ENCODE measurements around the gene ASAP3. TPM values are rescaled to one million over a fixed set of nuclear protein-coding genes. Genes with fewer than 3 reads are reported as not detected.

ASAP3 gene
- total RNA-seq, 1 donor from 2014 or later, result 96.6 TPM

GRCh38 chr1:23400324-23401114 is 83.5 kb downstream of the ASAP3 start:
- peaks cover 4% of the 10 kb centered on the region for H3K27me3 Mint-ChIP-seq (ENCODE audit: low read depth)
- no peak for TF ChIP-seq CTCF (IDR thresholded peaks at IDR 0.05; ENCODE audit: unreplicated experiment)

GRCh38 chr1:23399229-23399628 is 84.8 kb downstream of the ASAP3 start:
- Mint-ChIP-seq H3K36me3 (peaks cover 2% of the 10 kb centered on the region), H3K4me3 (no peak overlapping the region), H3K9me3 (no peaks in the 10 kb centered on the region), H3K27me3 (ENCODE audit: low read depth) (peaks cover 4% of the 10 kb centered on the region), H3K4me1 (peaks cover 26% of the 10 kb centered on the region), H3K27ac (no peak overlapping the region)
- no peak for TF ChIP-seq CTCF (IDR thresholded peaks at IDR 0.05; ENCODE audit: unreplicated experiment)
- no peak for DNase-seq (ENCODE audit: low spot score in 2 of 2, unreplicated experiment in 2 of 2)

More at GRCh38 chr1:23400324-23401114, 83.5 kb downstream of the ASAP3 start:
- DNase-seq (ENCODE audit: low spot score in 2 of 2, unreplicated experiment in 2 of 2), result no peak
- no peak overlapping the region for H3K27ac Mint-ChIP-seq
- H3K4me1 Mint-ChIP-seq, result peaks cover 20% of the 10 kb centered on the region
- H3K36me3 Mint-ChIP-seq, result peaks cover 2% of the 10 kb centered on the region
- H3K9me3 Mint-ChIP-seq, result no peaks in the 10 kb centered on the region
- no peak overlapping the region for H3K4me3 Mint-ChIP-seq

GRCh38 chr1:23397908-23398307 is 86.1 kb downstream of the ASAP3 start:
- Mint-ChIP-seq H3K4me1 (peaks cover 18% of the 10 kb centered on the region), H3K36me3 (peaks cover 2% of the 10 kb centered on the region), H3K4me3 (no peak overlapping the region), H3K9me3 (no peaks in the 10 kb centered on the region), H3K27me3 (ENCODE audit: low read depth) (peaks cover 4% of the 10 kb centered on the region), H3K27ac (no peak overlapping the region)
- TF ChIP-seq CTCF (IDR thresholded peaks at IDR 0.05; ENCODE audit: unreplicated experiment), result no peak
- DNase-seq (ENCODE audit: low spot score in 2 of 2, unreplicated experiment in 2 of 2), result no peak

GRCh38 chr1:23396380-23396779 is 87.6 kb downstream of the ASAP3 start:
- Mint-ChIP-seq H3K4me3 (no peak overlapping the region), H3K9me3 (no peaks in the 10 kb centered on the region), H3K36me3 (peaks cover 2% of the 10 kb centered on the region), H3K27me3 (ENCODE audit: low read depth) (peaks cover 4% of the 10 kb centered on the region), H3K4me1 (peaks cover 13% of the 10 kb centered on the region), H3K27ac (no peak overlapping the region)
- TF ChIP-seq CTCF (IDR thresholded peaks at IDR 0.05; ENCODE audit: unreplicated experiment), result no peak
- DNase-seq (ENCODE audit: low spot score in 2 of 2, unreplicated experiment in 2 of 2), result no peak

GRCh38 chr1:23395849-23396248 is 88.1 kb downstream of the ASAP3 start:
- H3K27ac Mint-ChIP-seq, result no peak overlapping the region
- H3K27me3 Mint-ChIP-seq (ENCODE audit: low read depth), result peaks cover 4% of the 10 kb centered on the region
- H3K4me1 Mint-ChIP-seq, result peaks cover 13% of the 10 kb centered on the region
- DNase-seq (ENCODE audit: low spot score in 2 of 2, unreplicated experiment in 2 of 2), result no peak
- peaks cover 2% of the 10 kb centered on the region for H3K36me3 Mint-ChIP-seq
- no peak overlapping the region for H3K4me3 Mint-ChIP-seq
- no peaks in the 10 kb centered on the region for H3K9me3 Mint-ChIP-seq
- no peak for TF ChIP-seq CTCF (IDR thresholded peaks at IDR 0.05; ENCODE audit: unreplicated experiment)
